Measurements from ENCODE around the gene RIBC2. TPM values are rescaled to one million over a fixed set of nuclear protein-coding genes. Genes with fewer than 3 reads are reported as not detected.

The RIBC2 gene
- total RNA-seq, 4 donors from 2014 or later: not detected

- TF ChIP-seq CTCF (IDR thresholded peaks at IDR 0.05; ENCODE audit: low read depth): no peak
Observed at GRCh38 chr22:45452565-45453379, 39.3 kb downstream of the RIBC2 start.

GRCh38 chr22:45453764-45454163, 40.3 kb downstream of the RIBC2 start:
- no peak for TF ChIP-seq CTCF (IDR thresholded peaks at IDR 0.05; ENCODE audit: low read depth)

- no peak for TF ChIP-seq CTCF (IDR thresholded peaks at IDR 0.05; ENCODE audit: low read depth)
Observed at GRCh38 chr22:45454275-45454674, 40.8 kb downstream of the RIBC2 start.

GRCh38 chr22:45455212-45455611, 41.7 kb downstream of the RIBC2 start:
- TF ChIP-seq CTCF (IDR thresholded peaks at IDR 0.05; ENCODE audit: low read depth): no peak

GRCh38 chr22:45455621-45456020, 42.1 kb downstream of the RIBC2 start:
- no peak for TF ChIP-seq CTCF (IDR thresholded peaks at IDR 0.05; ENCODE audit: low read depth)

DNA sequence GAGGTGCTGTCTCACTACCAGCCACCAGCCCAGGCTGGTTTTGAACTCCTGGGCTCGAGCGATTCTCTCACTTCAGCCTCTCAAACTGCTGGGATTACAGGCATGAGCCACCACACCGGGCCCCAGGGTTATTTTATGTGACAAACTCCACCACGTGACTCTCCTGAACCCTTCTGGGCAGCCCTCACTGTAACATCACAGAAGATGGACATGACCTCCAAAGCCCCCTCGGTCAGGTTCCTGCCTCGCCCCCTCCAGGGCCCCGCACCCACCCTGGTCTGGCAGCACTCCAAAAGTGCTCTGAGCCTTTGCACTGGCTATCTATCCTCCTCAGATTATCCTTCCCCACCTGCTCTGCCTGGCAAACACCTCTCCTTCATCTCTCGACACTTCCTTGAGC, 43.3 kb downstream of the RIBC2 start:
- no peak for TF ChIP-seq CTCF (IDR thresholded peaks at IDR 0.05; ENCODE audit: low read depth)

DNA sequence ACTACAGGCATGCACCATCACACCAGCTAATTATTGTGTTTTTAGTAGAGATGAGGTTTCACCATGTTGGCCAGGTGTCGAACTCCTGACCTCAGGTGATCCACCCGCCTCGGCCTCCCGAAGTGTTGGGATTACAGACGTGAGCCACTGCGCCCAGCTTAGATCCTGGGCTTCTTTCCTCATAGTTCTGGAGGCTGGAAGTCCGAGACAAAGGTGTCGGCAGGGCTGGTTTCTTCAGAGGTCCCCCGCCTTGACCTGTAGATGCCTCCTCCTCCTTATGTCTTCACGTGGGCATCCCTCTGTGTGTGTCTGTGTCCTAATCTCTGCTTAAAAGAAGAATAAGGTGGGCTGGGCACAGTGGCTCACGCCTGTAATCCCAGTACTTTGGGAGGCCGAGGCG, 45.0 kb downstream of the RIBC2 start:
- no peak for TF ChIP-seq CTCF (IDR thresholded peaks at IDR 0.05; ENCODE audit: low read depth)

Data from subcutaneous adipose tissue (tissue), 4 donors.